Adipocyte (in vitro differentiated cells): ENCODE measurements around the gene SZT2.
"Not testable (repeated sequence)": the region's sequence is repeated elsewhere in the genome, so short reads cannot be mapped to it uniquely, and the experiment has no call there.

Experiments used
- DNase-seq: peaks from one replicate; pipeline ENCODE4 v3.0.0-alpha.2; 2015; ENCODE audit warnings: low read depth
- H3K27me3 ChIP-seq: replicated peaks from 2 replicates; pipeline ENCODE4 v1.7.0; 2013; ENCODE audit warnings: mild to moderate bottlenecking, low read length, moderate library complexity; ENCODE audit not compliant: control insufficient read depth, insufficient read depth
- H3K36me3 ChIP-seq: 2 replicates; pipeline ENCODE4 v1.7.0; 2013; ENCODE audit warnings: low read length, mild to moderate bottlenecking, moderate library complexity; ENCODE audit not compliant: control insufficient read depth, insufficient read depth, severe bottlenecking
- H3K4me1 ChIP-seq: 2 replicates; pipeline ENCODE4 v1.7.0; 2013; ENCODE audit warnings: mild to moderate bottlenecking, low read length, moderate library complexity; ENCODE audit not compliant: control insufficient read depth, insufficient read depth
- H3K4me3 ChIP-seq: 2 replicates; pipeline ENCODE4 v1.7.0; 2013; ENCODE audit warnings: mild to moderate bottlenecking, low read length, moderate library complexity
- H3K9ac ChIP-seq: 2 replicates; pipeline ENCODE4 v1.7.0; 2013; ENCODE audit warnings: mild to moderate bottlenecking, low read length, moderate library complexity
- H3K9me3 ChIP-seq: 2 replicates; pipeline ENCODE4 v1.7.0; 2013; ENCODE audit warnings: mild to moderate bottlenecking, low read length, moderate library complexity; ENCODE audit not compliant: control insufficient read depth

The SZT2 gene

DNA sequence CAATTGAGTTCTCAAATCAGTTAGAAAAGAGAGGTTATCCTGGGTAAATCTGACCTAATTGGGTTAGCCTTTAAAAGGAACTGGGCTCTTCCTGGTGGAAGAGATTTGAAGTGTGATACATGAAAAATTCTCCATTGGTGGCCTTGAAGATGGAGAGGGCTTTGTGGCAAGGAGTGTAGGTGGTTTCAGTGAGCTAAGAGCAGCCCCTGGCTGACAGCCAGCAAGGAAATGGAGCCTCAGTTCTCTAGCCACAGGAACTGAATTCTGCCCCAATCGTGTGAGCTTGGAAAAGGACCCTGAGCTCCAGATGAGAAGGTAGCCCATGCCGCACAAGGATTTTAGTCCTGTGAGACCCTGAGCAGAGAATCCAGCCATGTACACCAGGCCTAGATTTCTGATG lies 76.7 kb downstream of the SZT2 start:
- Histone ChIP-seq H3K9ac (no peak overlapping the region), H3K4me3 (no peak overlapping the region), H3K4me1 (peaks cover 34% of the 10 kb centered on the region), H3K27me3 (no peaks in the 10 kb centered on the region), H3K36me3 (no peaks in the 10 kb centered on the region), H3K9me3 (no peaks in the 10 kb centered on the region)
- DNase-seq = no peak

DNA sequence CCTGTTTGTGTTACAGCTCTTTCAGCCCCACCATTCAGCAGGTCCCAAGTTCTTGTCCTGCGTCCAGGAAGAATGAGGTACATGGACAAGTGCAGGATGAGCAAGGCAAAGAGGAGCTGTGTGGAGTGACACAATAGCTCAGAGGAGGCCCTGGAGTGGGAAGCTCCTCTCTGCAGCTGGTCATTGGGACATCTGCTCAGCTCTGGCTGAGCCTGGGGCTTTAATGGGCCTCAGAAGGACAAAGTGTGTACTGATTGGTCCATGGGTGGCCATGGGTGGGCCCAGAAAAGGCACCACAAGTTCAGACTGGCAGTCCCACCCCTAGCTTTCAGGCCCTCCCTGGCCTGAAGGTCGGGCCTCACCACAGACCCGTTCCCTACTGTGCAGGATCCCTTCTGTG lies 78.7 kb downstream of the SZT2 start:
- Histone ChIP-seq H3K36me3 (no peaks in the 10 kb centered on the region), H3K27me3 (no peaks in the 10 kb centered on the region), H3K4me1 (peaks cover 49% of the 10 kb centered on the region), H3K4me3 (no peak overlapping the region), H3K9me3 (no peaks in the 10 kb centered on the region), H3K9ac (no peak overlapping the region)
- no peak for DNase-seq

DNA sequence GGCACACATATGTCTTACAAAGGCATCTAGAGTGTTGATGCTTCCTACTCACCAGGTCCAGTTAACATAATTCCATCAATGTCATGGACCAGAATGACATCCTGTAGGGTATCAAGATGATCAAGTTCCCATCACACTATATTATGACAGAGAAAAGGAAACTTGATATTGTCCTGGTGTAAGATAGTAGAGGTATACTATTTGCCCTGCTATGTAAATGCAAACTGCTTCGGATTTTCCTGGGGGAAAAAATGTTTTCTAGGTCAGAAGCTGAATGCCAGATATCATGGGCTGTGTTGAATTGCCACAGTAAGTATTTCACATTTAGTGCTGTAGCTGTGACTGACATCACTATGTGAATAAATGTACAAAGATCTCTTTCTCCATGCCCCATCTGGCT lies 80.2 kb downstream of the SZT2 start:
- no peak overlapping the region for H3K4me3 ChIP-seq
- no peaks in the 10 kb centered on the region for H3K36me3 ChIP-seq
- H3K4me1 ChIP-seq = peaks cover 47% of the 10 kb centered on the region
- H3K9me3 ChIP-seq = no peaks in the 10 kb centered on the region
- no peak for DNase-seq
- H3K9ac ChIP-seq = no peak overlapping the region
- H3K27me3 ChIP-seq = no peaks in the 10 kb centered on the region

DNA sequence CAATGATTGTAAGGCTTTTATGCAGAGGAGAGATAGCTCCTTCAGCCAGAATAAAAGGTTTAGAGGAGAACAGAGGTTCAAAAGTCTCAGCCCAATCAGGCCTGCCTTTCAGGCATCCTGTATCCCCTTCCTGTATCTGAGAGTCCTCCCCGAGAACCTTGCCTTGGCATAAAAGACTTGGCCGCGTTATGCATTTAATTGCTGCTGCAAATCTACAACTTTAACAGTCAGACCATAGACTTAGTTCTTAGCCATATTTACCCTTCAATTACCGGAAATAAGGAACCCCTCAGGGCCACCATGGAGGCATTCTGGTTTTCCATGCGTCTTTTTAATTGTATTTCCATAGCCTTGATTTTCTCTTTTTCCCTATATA lies 82.4 kb downstream of the SZT2 start:
- H3K9me3 ChIP-seq = no peaks in the 10 kb centered on the region
- H3K9ac ChIP-seq = no peak overlapping the region
- peaks cover 39% of the 10 kb centered on the region for H3K4me1 ChIP-seq
- H3K4me3 ChIP-seq = no peak overlapping the region
- DNase-seq = no peak
- H3K27me3 ChIP-seq = no peaks in the 10 kb centered on the region
- no peaks in the 10 kb centered on the region for H3K36me3 ChIP-seq

DNA sequence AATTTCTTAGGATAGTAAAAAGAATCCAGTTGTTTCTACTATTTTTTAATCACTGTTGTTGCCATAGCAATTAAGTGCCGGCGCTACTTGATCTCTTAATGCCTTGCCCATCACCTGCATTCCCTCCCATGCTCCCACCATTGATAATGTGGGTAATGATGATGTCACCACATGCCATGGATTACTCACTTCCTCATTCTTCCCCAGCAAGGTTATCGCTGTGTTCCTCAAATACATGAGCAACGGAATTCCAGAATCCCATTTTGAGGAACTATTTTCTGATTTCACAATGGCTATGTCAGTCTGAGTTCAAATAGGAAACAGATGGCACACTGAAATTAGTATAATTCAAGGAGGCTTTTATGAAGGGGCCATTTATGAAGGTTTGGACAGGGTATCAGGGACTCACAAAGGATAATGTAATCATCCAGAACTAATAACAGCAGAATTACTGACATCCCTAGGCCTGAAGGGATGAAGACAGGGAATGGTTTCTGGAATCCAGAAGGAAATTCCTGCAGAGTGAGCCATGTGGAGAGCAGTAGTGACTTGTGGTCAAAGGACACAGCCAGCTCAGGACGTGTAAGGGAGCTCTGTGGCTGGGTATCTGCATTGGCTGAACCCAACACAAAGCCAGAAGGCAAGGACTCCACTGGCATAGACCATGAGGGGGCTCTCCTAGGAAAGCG lies 82.9 kb downstream of the SZT2 start:
- not testable (repeated sequence) for H3K36me3 ChIP-seq, H3K9ac ChIP-seq, H3K4me3 ChIP-seq, H3K9me3 ChIP-seq, H3K27me3 ChIP-seq
- H3K4me1 ChIP-seq = peaks cover 39% of the 10 kb centered on the region
- peak; percentile 82 for DNase-seq

DNA sequence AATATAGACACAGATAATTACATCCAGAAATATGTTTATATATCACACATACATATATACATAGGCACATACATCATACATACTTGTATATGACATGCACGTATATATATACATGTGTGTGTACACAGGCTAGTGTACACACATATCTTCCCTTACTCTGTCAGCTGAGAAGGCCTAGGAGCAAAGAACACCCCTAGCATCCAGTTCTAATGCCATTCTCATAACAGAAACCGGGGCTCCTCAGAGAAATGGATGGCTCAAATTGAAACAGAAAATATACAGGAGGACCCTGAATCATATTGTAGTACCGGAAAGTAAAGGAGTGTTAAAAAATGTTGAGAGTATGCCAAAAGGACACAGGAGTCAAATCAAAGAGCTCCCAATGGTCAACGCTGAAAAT lies 83.8 kb downstream of the SZT2 start:
- H3K9me3 ChIP-seq = no peaks in the 10 kb centered on the region
- peaks cover 35% of the 10 kb centered on the region for H3K4me1 ChIP-seq
- no peak overlapping the region for H3K4me3 ChIP-seq
- H3K36me3 ChIP-seq = no peaks in the 10 kb centered on the region
- DNase-seq = no peak
- no peak overlapping the region for H3K9ac ChIP-seq
- H3K27me3 ChIP-seq = no peaks in the 10 kb centered on the region

DNA sequence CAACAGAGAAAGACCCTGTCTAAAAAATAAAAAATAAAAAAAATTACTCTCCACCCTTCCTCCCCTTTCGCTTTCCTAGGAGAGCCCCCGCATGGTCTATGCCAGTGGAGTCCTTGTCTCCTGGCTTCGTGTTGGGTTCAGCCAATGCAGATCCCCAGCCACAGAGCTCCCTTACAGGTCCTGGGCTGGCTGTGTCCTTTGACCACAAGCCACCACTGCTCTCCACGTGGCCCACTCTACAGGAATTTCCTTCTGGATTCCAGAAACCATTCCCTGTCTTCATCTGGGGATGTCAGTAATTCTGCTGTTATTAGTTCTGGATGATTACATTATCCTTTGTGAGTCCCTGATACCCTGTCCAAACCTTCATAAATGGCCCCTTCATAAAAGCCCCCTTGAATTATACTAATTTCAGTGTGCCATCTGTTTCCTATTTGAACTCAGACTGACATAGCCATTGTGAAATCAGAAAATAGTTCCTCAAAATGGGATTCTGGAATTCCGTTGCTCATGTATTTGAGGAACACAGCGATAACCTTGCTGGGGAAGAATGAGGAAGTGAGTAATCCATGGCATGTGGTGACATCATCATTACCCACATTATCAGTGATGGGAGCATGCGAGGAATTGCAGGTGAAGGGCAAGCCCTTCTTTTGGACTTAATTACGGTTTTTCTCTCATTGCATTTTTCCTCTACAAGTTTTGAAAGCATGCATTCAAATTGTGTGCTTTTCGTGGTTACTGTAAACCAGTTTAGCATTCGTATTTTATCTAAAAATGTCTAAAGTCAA lies 86.1 kb downstream of the SZT2 start:
- H3K4me3 ChIP-seq, H3K27me3 ChIP-seq, H3K36me3 ChIP-seq, H3K9ac ChIP-seq, DNase-seq, H3K9me3 ChIP-seq: not testable (repeated sequence)
- peaks cover 15% of the 10 kb centered on the region for H3K4me1 ChIP-seq

DNA sequence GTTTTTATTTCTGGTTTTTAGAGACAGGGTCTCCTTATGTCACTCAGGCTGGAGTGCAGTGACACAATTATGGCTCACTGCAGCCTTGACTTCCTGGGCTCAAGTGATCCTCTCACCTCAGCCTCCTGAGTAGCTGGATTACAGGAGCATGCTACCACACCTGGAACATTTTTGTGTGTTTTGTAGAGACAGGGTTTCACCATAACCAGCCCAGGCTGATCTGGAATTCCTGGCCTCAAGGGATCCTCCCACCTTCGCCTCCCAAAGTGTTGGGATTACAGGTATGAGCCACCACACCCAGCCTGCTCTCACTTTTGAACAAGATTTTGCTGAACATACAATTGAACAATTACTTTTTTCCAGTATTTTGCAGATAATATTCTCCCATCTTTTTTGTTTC lies 88.0 kb downstream of the SZT2 start:
- no peak overlapping the region for H3K4me3 ChIP-seq
- H3K9ac ChIP-seq = no peak overlapping the region
- H3K4me1 ChIP-seq = peaks cover 6% of the 10 kb centered on the region
- DNase-seq = no peak
- no peaks in the 10 kb centered on the region for H3K36me3 ChIP-seq
- no peaks in the 10 kb centered on the region for H3K9me3 ChIP-seq
- no peaks in the 10 kb centered on the region for H3K27me3 ChIP-seq

DNA sequence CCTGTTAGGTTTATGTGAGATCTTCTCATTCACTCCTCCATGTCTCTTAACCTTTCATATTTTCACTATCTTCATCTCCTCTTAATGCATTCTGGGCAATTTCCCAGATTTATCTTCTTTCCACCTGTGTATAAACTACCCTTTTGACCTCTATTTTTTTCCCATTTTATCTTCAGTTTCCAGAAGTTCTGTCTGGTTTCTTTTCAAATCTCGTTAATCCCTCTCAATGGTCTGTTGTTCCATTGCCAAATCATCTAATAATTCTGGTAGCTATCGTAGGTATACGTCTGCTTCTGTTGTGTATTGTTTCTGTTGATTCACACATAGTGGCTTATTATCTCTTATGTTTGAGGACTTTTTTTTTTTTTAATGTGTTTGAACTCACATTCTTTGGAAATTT lies 89.7 kb downstream of the SZT2 start:
- H3K9ac ChIP-seq = no peak overlapping the region
- H3K9me3 ChIP-seq = no peaks in the 10 kb centered on the region
- H3K4me1 ChIP-seq = no peaks in the 10 kb centered on the region
- no peak overlapping the region for H3K4me3 ChIP-seq
- H3K27me3 ChIP-seq = no peaks in the 10 kb centered on the region
- H3K36me3 ChIP-seq = no peaks in the 10 kb centered on the region
- DNase-seq = no peak

DNA sequence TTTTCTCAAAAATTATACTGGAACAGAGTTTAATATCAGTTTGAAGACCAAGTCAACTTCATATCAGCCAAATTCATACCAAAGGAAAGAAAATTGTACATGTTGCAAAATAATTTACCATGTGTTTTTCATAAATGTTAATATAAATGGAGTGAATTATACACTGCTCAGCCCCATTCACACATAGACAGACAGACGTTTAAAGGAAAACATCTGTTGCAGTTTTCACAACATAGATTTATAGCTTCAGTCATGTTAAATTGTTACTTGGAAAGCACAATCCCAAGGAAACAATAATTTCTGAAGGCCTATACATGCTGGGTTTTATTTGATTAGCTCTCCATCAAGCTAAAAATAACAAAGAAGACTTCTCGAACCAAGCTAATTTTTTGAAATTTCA lies 91.8 kb downstream of the SZT2 start:
- Histone ChIP-seq H3K27me3 (no peaks in the 10 kb centered on the region), H3K4me3 (no peak overlapping the region), H3K36me3 (no peaks in the 10 kb centered on the region), H3K4me1 (no peaks in the 10 kb centered on the region), H3K9me3 (no peaks in the 10 kb centered on the region), H3K9ac (no peak overlapping the region)
- DNase-seq = peak; percentile 53

DNA sequence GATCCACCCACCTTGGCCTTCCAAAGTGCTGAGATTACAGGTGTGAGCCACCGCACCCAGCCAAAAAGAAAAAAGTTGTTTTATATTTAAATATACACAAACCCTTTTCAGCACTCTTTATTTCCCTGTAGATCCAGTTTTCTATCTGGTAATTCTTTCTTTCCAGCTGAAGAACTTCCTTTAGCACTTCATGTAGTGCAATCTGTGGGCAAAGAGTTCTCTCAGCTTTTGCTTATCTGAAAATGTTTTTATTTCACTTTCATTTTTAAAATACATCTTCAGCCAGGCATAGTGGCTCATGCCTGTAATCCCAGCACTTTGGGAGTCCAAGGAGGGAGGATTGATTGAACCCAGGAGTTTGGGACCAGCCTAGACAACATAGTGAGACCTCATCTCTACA lies 92.5 kb downstream of the SZT2 start:
- Histone ChIP-seq H3K4me3 (no peak overlapping the region), H3K36me3 (no peaks in the 10 kb centered on the region), H3K4me1 (no peaks in the 10 kb centered on the region), H3K27me3 (no peaks in the 10 kb centered on the region), H3K9me3 (no peaks in the 10 kb centered on the region), H3K9ac (no peak overlapping the region)
- DNase-seq = no peak

DNA sequence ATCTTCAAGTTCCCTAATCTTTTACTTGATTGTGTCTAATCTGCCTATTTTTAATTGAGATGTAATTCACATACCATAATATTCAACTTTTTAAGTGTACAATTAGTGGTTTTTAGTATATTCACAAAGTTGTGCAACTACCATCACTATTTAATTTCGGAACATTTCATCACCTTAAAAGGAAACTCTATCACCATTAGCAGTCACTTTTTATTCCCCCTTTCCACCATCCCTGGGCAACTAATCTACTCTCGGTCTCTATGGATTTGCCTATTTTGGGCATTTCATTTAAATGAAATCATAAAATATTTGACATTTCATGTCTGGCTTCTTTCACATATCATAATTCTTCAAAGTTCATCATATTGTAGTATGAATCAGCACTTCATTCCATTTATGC lies 94.7 kb downstream of the SZT2 start:
- Histone ChIP-seq H3K27me3 (no peaks in the 10 kb centered on the region), H3K36me3 (no peaks in the 10 kb centered on the region), H3K9ac (no peak overlapping the region), H3K4me3 (no peak overlapping the region), H3K4me1 (no peaks in the 10 kb centered on the region), H3K9me3 (peaks cover 11% of the 10 kb centered on the region)
- DNase-seq = no peak
